Stimulated activated CD4-positive, alpha-beta T cell treated with anti-CD3 and anti-CD28 coated beads, Interleukin-2, amount 100 ng/mL, for 24 hours (primary cell): ENCODE measurements around the gene RAB4B.
"Not testable (repeated sequence)": the region's sequence is repeated elsewhere in the genome, so short reads cannot be mapped to it uniquely, and the experiment has no call there.

Experiments
- DNase-seq, 2 donors: peaks; one replicate each; pipeline ENCODE4 v3.0.0-alpha.2; 2020

RAB4B gene

GRCh38 chr19:40750874-40751537 is 27.0 kb upstream of the RAB4B start, which contains the start of gene SNRPA:
SNRPA (plus strand) TSS chr19:40751203; CDS start chr19:40751409, 206 bp downstream.
- DNase-seq, result peak; percentile 95 to 96

- peak in 1 of 2 donors; percentile 27 for DNase-seq
Measured at GRCh38 chr19:40752257-40752781, 25.7 kb upstream of the RAB4B start.

- DNase-seq, result peak; percentile 76 to 78
Measured at GRCh38 chr19:40754611-40755247, 23.3 kb upstream of the RAB4B start.

GRCh38 chr19:40755248-40755624 is 22.8 kb upstream of the RAB4B start:
- DNase-seq, result no peak

- no peak for DNase-seq
Measured at GRCh38 chr19:40755791-40756190, 22.3 kb upstream of the RAB4B start.

- peak; percentile 45 to 51 for DNase-seq
Measured at GRCh38 chr19:40756502-40757110, 21.4 kb upstream of the RAB4B start.

GRCh38 chr19:40758491-40758890 is 19.6 kb upstream of the RAB4B start:
- no peak for DNase-seq

- no peak for DNase-seq
Measured at GRCh38 chr19:40759352-40759751, 18.7 kb upstream of the RAB4B start.

GRCh38 chr19:40762754-40763470 is 15.1 kb upstream of the RAB4B start:
- DNase-seq, result no peak

- no peak for DNase-seq
Measured at GRCh38 chr19:40763526-40763925, 14.5 kb upstream of the RAB4B start.

GRCh38 chr19:40763963-40764362 is 14.1 kb upstream of the RAB4B start:
- DNase-seq, result no peak

GRCh38 chr19:40766385-40766784 is 11.7 kb upstream of the RAB4B start:
- not testable (repeated sequence) for DNase-seq

- DNase-seq, result no peak
Measured at GRCh38 chr19:40768869-40769268, 9.2 kb upstream of the RAB4B start.

GRCh38 chr19:40771101-40771862 is 6.8 kb upstream of the RAB4B start:
- DNase-seq, result not testable (repeated sequence)

- DNase-seq, result no peak
Measured at GRCh38 chr19:40774916-40775631, 3.0 kb upstream of the RAB4B start, which contains the start of gene MIA. MIA (plus strand) TSS chr19:40775521; CDS start chr19:40775543, 22 bp downstream.

GRCh38 chr19:40775632-40776022 is 2.4 kb upstream of the RAB4B start:
- DNase-seq, result no peak

- DNase-seq, result no peak
Measured at GRCh38 chr19:40776364-40776763, 1.7 kb upstream of the RAB4B start.

- peak; percentile 83 to 89 for DNase-seq
Measured at GRCh38 chr19:40776932-40777644, 959 bp upstream of the RAB4B start.

GRCh38 chr19:40777645-40777936 is 456 bp upstream of the RAB4B start:
- DNase-seq, result no peak

GRCh38 chr19:40778706-40779284 is 748 bp downstream of the RAB4B start:
- no peak for DNase-seq

- DNase-seq, result no peak
Measured at GRCh38 chr19:40780582-40780981, 2.5 kb downstream of the RAB4B start.
